PC-9 (cell line): ENCODE data around the gene AK5. TPM values are rescaled to one million over a fixed set of nuclear protein-coding genes. Genes with fewer than 3 reads are reported as not detected.

Experiments used
- BruUV-seq: library from RNA; stranded (reverse); fragments of 400-500 nt; replicated peaks from 2 replicates; lab custom pipeline; 2021; lab: Mats Ljungman, UMichigan
- CTCF ChIA-PET: fragments of 300-600 bp; sonication (Branson Sonifier 250); formaldehyde crosslinking; loops from one replicate; lab custom pipeline; 2022; ENCODE audit warnings: antibody characterized with exemption; lab: Charles Lee
- POLR2A ChIA-PET: fragments of 300-600 bp; sonication (Branson Sonifier 250); formaldehyde crosslinking; loops from one replicate; lab custom pipeline; 2022; ENCODE audit warnings: antibody characterized with exemption; ENCODE audit not compliant: unreplicated experiment; lab: Charles Lee
- DNase-seq, 2 experiments: peaks; one replicate each; pipeline versions ENCODE4 v3.0.0 to v3.0.0-alpha.2; 2015 to 2022; ENCODE audit warnings: mixed read lengths in 1 of 2
- H2AFZ ChIP-seq: fragments of 200-600 bp; sonication (generic); 2 replicates; pipeline ENCODE4 v1.8.1; 2017; ENCODE audit warnings: antibody characterized with exemption
- H3F3A ChIP-seq: fragments of 200-600 bp; sonication (generic); 2 replicates; pipeline ENCODE4 v1.8.1; 2017; ENCODE audit warnings: antibody characterized with exemption, mild to moderate bottlenecking, low read depth; ENCODE audit not compliant: insufficient read depth
- H3K27ac ChIP-seq: fragments of 200-600 bp; sonication (generic); 2 replicates; pipeline ENCODE4 v1.6.1; 2016; ENCODE audit warnings: mixed run types
- H3K27me3 ChIP-seq: fragments of 200-600 bp; sonication (generic); 2 replicates; pipeline ENCODE4 v1.6.1; 2016; ENCODE audit warnings: low read depth, mixed run types; ENCODE audit not compliant: insufficient read depth
- H3K36me3 ChIP-seq: fragments of 200-600 bp; sonication (generic); 2 replicates; pipeline ENCODE4 v1.6.1; 2016; ENCODE audit warnings: low read depth, mixed run types
- H3K4me1 ChIP-seq: fragments of 200-600 bp; sonication (generic); replicated peaks from 2 replicates; pipeline ENCODE4 v1.6.1; 2016; ENCODE audit warnings: mixed run types; ENCODE audit not compliant: insufficient read depth
- H3K4me2 ChIP-seq: fragments of 200-600 bp; sonication (generic); 2 replicates; pipeline ENCODE4 v1.6.1; 2017; ENCODE audit warnings: mixed run types
- H3K4me3 ChIP-seq: fragments of 200-600 bp; sonication (generic); 2 replicates; pipeline ENCODE4 v1.6.1; 2016; ENCODE audit warnings: mixed run types
- H3K79me2 ChIP-seq: fragments of 200-600 bp; sonication (generic); 2 replicates; pipeline ENCODE4 v1.6.1; 2017; ENCODE audit warnings: low read depth, mixed run types
- H3K9me2 ChIP-seq: fragments of 200-600 bp; sonication (generic); 2 replicates; pipeline ENCODE4 v1.8.1; 2017; ENCODE audit warnings: mild to moderate bottlenecking; ENCODE audit not compliant: insufficient read depth
- H3K9me3 ChIP-seq: fragments of 200-600 bp; sonication (generic); 2 replicates; pipeline ENCODE4 v1.8.1; 2016; ENCODE audit warnings: low read depth; ENCODE audit not compliant: insufficient read depth
- H4K20me1 ChIP-seq: fragments of 200-600 bp; sonication (generic); 2 replicates; pipeline ENCODE4 v1.8.1; 2017; ENCODE audit not compliant: insufficient read depth
- CTCF ChIP-seq: fragments of 200-600 bp; sonication (generic); conservative IDR thresholded peaks from 2 replicates; pipeline ENCODE4 v1.6.1; 2017; ENCODE audit warnings: mixed run types, antibody characterized with exemption, mild to moderate bottlenecking, moderate library complexity
- EZH2 ChIP-seq: fragments of 200-600 bp; sonication (generic); IDR thresholded peaks from 2 replicates; pipeline ENCODE4 v1.8.0; 2017; ENCODE audit warnings: antibody characterized with exemption, low read depth
- intact Hi-C: fragments of 100-400 bp; cut with micrococcal nuclease; formaldehyde crosslinking; loops from one replicate; pipeline ENCODE4 v1.10.0; 2022; ENCODE audit not compliant: unreplicated experiment
- total RNA-seq: library from RNA; stranded (reverse); gene quantifications from 2 replicates; pipeline ENCODE4 v1.2.3, GENCODE V29; 2021

AK5 gene
- total RNA-seq, 1 experiment from 2014 or later: 1.2 TPM

- H3F3A ChIP-seq: no peaks in the 10 kb centered on the region
- H4K20me1 ChIP-seq: no peaks in the 10 kb centered on the region
- no peaks in the 10 kb centered on the region for H3K79me2 ChIP-seq
- no peaks in the 10 kb centered on the region for H3K9me3 ChIP-seq
- BruUV-seq: no TSS peak
- no peak overlapping the region for H3K4me3 ChIP-seq
- H3K4me1 ChIP-seq: no peaks in the 10 kb centered on the region
- CTCF ChIA-PET: no interaction called here
- no peak for TF ChIP-seq EZH2
- TF ChIP-seq CTCF: no peak
- no peaks in the 10 kb centered on the region for H3K27me3 ChIP-seq
- no peaks in the 10 kb centered on the region for H3K36me3 ChIP-seq
- no peaks in the 10 kb centered on the region; the same call in 1 of the 2 replicates for H3K9me2 ChIP-seq
- H3K27ac ChIP-seq: no peak overlapping the region
- H3K4me2 ChIP-seq: no peak overlapping the region
- 0 out of 2 replicates have a peak overlapping the region, but pooled peaks have one; percentile 1 for H2AFZ ChIP-seq
- intact Hi-C loops: no loop called here
- POLR2A ChIA-PET: no interaction called here
- no peak for DNase-seq
Observed at GRCh38 chr1:77356136-77356535, 74.3 kb downstream of the AK5 start.

GRCh38 chr1:77360256-77360655 is 78.4 kb downstream of the AK5 start:
- POLR2A ChIA-PET: no interaction called here
- Histone ChIP-seq H3K4me2 (no peak overlapping the region), H3K9me3 (no peaks in the 10 kb centered on the region), H3K27ac (no peak overlapping the region), H3K4me3 (no peak overlapping the region), H3K36me3 (no peaks in the 10 kb centered on the region), H3F3A (no peaks in the 10 kb centered on the region), H3K79me2 (no peaks in the 10 kb centered on the region), H3K4me1 (peaks cover 3% of the 10 kb centered on the region; the same call in 1 of the 2 replicates), H4K20me1 (no peaks in the 10 kb centered on the region), H2AFZ (no peak overlapping the region), H3K27me3 (no peaks in the 10 kb centered on the region), H3K9me2 (no peaks in the 10 kb centered on the region)
- CTCF ChIA-PET: no interaction called here
- DNase-seq: no peak
- no peak for TF ChIP-seq EZH2
- no peak for TF ChIP-seq CTCF
- intact Hi-C loops: no loop called here
- BruUV-seq: no TSS peak

- H3F3A ChIP-seq: no peaks in the 10 kb centered on the region
- no peaks in the 10 kb centered on the region for H3K27me3 ChIP-seq
- no peak for DNase-seq
- no peaks in the 10 kb centered on the region for H4K20me1 ChIP-seq
- no peaks in the 10 kb centered on the region for H3K79me2 ChIP-seq
- H3K4me3 ChIP-seq: no peak overlapping the region
- CTCF ChIA-PET: no interaction called here
- POLR2A ChIA-PET: no interaction called here
- no peak overlapping the region for H3K27ac ChIP-seq
- H2AFZ ChIP-seq: peak overlapping the region; percentile 2; the same call in 1 of the 2 replicates
- TF ChIP-seq CTCF (no peak), EZH2 (no peak)
- no TSS peak for BruUV-seq
- no peaks in the 10 kb centered on the region for H3K36me3 ChIP-seq
- H3K4me1 ChIP-seq: peaks cover 3% of the 10 kb centered on the region; the same call in 1 of the 2 replicates
- no peak overlapping the region for H3K4me2 ChIP-seq
- intact Hi-C loops: no loop called here
- no peaks in the 10 kb centered on the region for H3K9me3 ChIP-seq
- no peaks in the 10 kb centered on the region for H3K9me2 ChIP-seq
Observed at GRCh38 chr1:77361621-77362020, 79.8 kb downstream of the AK5 start.
